Uterus (tissue), 2 donors: ENCODE data around the gene HIRA.

Experiments used
- POLR2A ChIP-seq, 2 donors: fragments of 450-650 bp; IDR thresholded peaks; one replicate each; pipeline ENCODE4 v1.6.1; 2016; ENCODE audit warnings: antibody characterized with exemption in 2 of 2, mild to moderate bottlenecking in 1 of 2, moderate library complexity in 1 of 2
- TF ChIP-seq, protein P1 (sequence below), 4 experiments: fragments of 200-600 bp in 2 of 4; fragments of 450-650 bp in 2 of 4; sonication (generic) in 2 of 4; IDR thresholded peaks; one replicate each; pipeline ENCODE4 v1.5.1; 2016 to 2019; ENCODE audit warnings: antibody characterized with exemption in 4 of 4, mild to moderate bottlenecking in 2 of 4, moderate library complexity in 1 of 4

DNA sequence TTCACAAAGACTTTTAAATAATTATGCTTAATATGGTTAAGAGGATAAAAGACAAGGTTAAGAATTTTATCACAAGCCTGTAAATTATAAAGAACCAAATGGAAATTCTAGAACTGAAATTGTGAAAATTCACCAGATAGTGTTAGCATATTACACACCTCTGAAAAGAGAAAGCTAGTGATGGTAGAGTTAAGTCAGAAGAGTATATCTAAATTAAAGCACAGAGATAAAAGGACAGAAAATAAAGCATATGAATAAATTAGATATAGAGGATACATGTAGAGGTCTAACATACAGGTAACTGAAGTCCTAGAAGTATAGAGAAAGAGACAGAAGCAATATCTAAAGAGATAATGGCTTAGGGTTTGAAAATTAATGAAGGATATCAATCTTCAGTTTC is 135.8 kb downstream of the HIRA start:
- TF ChIP-seq, protein P1, sequence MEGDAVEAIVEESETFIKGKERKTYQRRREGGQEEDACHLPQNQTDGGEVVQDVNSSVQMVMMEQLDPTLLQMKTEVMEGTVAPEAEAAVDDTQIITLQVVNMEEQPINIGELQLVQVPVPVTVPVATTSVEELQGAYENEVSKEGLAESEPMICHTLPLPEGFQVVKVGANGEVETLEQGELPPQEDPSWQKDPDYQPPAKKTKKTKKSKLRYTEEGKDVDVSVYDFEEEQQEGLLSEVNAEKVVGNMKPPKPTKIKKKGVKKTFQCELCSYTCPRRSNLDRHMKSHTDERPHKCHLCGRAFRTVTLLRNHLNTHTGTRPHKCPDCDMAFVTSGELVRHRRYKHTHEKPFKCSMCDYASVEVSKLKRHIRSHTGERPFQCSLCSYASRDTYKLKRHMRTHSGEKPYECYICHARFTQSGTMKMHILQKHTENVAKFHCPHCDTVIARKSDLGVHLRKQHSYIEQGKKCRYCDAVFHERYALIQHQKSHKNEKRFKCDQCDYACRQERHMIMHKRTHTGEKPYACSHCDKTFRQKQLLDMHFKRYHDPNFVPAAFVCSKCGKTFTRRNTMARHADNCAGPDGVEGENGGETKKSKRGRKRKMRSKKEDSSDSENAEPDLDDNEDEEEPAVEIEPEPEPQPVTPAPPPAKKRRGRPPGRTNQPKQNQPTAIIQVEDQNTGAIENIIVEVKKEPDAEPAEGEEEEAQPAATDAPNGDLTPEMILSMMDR (IDR thresholded peaks at IDR 0.05), result no peak
- no peak for TF ChIP-seq POLR2A (IDR thresholded peaks at IDR 0.05)
